ENCODE data around the gene TANC2.

GRCh38 chr17:62998665-62999393 lies 32.8 kb downstream of the TANC2 start:
- TF ChIP-seq REST (IDR thresholded peaks at IDR 0.05; ENCODE audit: low read depth) (no peak), CTCF (IDR thresholded peaks at IDR 0.05 in 2 of 3, conservative IDR thresholded peaks at IDR 0.05 in 1 of 3; ENCODE audit: borderline replicate concordance in 1 of 3, insufficient read depth in 1 of 3, low read depth in 2 of 3, low read length in 2 of 3) (no peak), SP1 (IDR thresholded peaks at IDR 0.05; ENCODE audit: low read depth) (no peak), CBX3 (IDR thresholded peaks at IDR 0.05; ENCODE audit: low read depth) (no peak), POLR2A (IDR thresholded peaks at IDR 0.05; ENCODE audit: borderline replicate concordance, extremely low read depth, insufficient read depth, insufficient read length) (no peak), EZH2 (IDR thresholded peaks at IDR 0.05) (no peak), CEBPB (IDR thresholded peaks at IDR 0.05; ENCODE audit: low read depth) (no peak)

Measured in HCT116 (cell line).